Stimulated activated CD4-positive, alpha-beta T cell treated with anti-CD3 and anti-CD28 coated beads, Interleukin-1b, Interleukin-23, amount 100 ng/mL, for 4 hours (primary cell): Measurements from ENCODE around the gene SELENOS.

ENCODE experiments used
- DNase-seq, 2 donors: peaks; one replicate each; pipeline ENCODE4 v3.0.0-alpha.2; 2020; ENCODE audit warnings: low read depth in 2 of 2

The SELENOS gene

GRCh38 chr15:101277038-101277822 lies at the start of gene SELENOS:
TSS of gene SELENOS (minus strand) at chr15:101277485. CDS start at chr15:101277417, 68 bp downstream.
- DNase-seq = peak; percentile 79 to 94

- DNase-seq = no peak
These were observed 49.3 kb upstream of the SELENOS start for GRCh38 chr15:101326462-101327146.

GRCh38 chr15:101326026-101326315 lies 48.7 kb upstream of the SELENOS start:
- no peak for DNase-seq

- DNase-seq = no peak
These were observed 48.2 kb upstream of the SELENOS start for GRCh38 chr15:101325263-101326025.

- DNase-seq = no peak
These were observed 47.4 kb upstream of the SELENOS start for GRCh38 chr15:101324524-101325177.

GRCh38 chr15:101323793-101324523 lies 46.7 kb upstream of the SELENOS start:
- DNase-seq = no peak

- DNase-seq = no peak
These were observed 45.7 kb upstream of the SELENOS start for GRCh38 chr15:101322854-101323477.

GRCh38 chr15:101322016-101322695 lies 44.9 kb upstream of the SELENOS start:
- DNase-seq = no peak

GRCh38 chr15:101320501-101321052 lies 43.3 kb upstream of the SELENOS start:
- DNase-seq = peak; percentile 8 to 24

- DNase-seq = no peak
These were observed 41.6 kb upstream of the SELENOS start for GRCh38 chr15:101318839-101319238.

- no peak for DNase-seq
These were observed 41.0 kb upstream of the SELENOS start for GRCh38 chr15:101318147-101318819.

- no peak for DNase-seq
These were observed 40.1 kb upstream of the SELENOS start for GRCh38 chr15:101317336-101317872.

GRCh38 chr15:101316529-101316928 lies 39.2 kb upstream of the SELENOS start:
- DNase-seq = no peak

- DNase-seq = no peak
These were observed 38.5 kb upstream of the SELENOS start for GRCh38 chr15:101315736-101316135.

GRCh38 chr15:101314336-101315125 lies 37.2 kb upstream of the SELENOS start:
- DNase-seq = no peak

GRCh38 chr15:101313041-101313761 lies 35.9 kb upstream of the SELENOS start:
- no peak for DNase-seq

GRCh38 chr15:101310508-101310907 lies 33.2 kb upstream of the SELENOS start:
- DNase-seq = no peak

GRCh38 chr15:101310161-101310480 lies 32.8 kb upstream of the SELENOS start:
- DNase-seq = no peak
